GM18907 (cell line): ENCODE results near the gene MTHFD1L.

Source experiments
- ATAC-seq: cut with Tn5 transposase; IDR thresholded peaks from one replicate; pipeline ENCODE4 v1.9.1; 2021; ENCODE audit warnings: mild to moderate bottlenecking, moderate library complexity; ENCODE audit not compliant: unreplicated experiment

Gene MTHFD1L

GRCh38 chr6:150981669-150982068 lies 116.2 kb downstream of the MTHFD1L start:
- no peak for ATAC-seq

- peak; percentile 83 for ATAC-seq
Measured at GRCh38 chr6:150987371-150987828, 121.9 kb downstream of the MTHFD1L start.

- ATAC-seq = no peak
Measured at GRCh38 chr6:150987855-150988464, 122.5 kb downstream of the MTHFD1L start.

- ATAC-seq = no peak
Measured at GRCh38 chr6:150991487-150991886, 126.0 kb downstream of the MTHFD1L start.

- ATAC-seq = no peak
Measured at GRCh38 chr6:150992262-150992661, 126.8 kb downstream of the MTHFD1L start.

- no peak for ATAC-seq
Measured at GRCh38 chr6:150992703-150993102, 127.2 kb downstream of the MTHFD1L start.

- ATAC-seq = no peak
Measured at GRCh38 chr6:150993253-150993652, 127.8 kb downstream of the MTHFD1L start.

GRCh38 chr6:150994026-150994425 lies 128.5 kb downstream of the MTHFD1L start:
- no peak for ATAC-seq

- ATAC-seq = no peak
Measured at GRCh38 chr6:150996968-150997367, 131.5 kb downstream of the MTHFD1L start.

GRCh38 chr6:150999107-150999506 lies 133.6 kb downstream of the MTHFD1L start:
- ATAC-seq = no peak

GRCh38 chr6:150999576-150999975 lies 134.1 kb downstream of the MTHFD1L start:
- no peak for ATAC-seq

- peak; percentile 78 for ATAC-seq
Measured at GRCh38 chr6:151001387-151002056, 136.0 kb downstream of the MTHFD1L start.

- no peak for ATAC-seq
Measured at GRCh38 chr6:151002057-151002450, 136.6 kb downstream of the MTHFD1L start.

GRCh38 chr6:151002491-151002935 lies 137.0 kb downstream of the MTHFD1L start:
- ATAC-seq = no peak

GRCh38 chr6:151004383-151005024 lies 139.0 kb downstream of the MTHFD1L start:
- ATAC-seq = no peak

GRCh38 chr6:151005164-151005563 lies 139.7 kb downstream of the MTHFD1L start:
- no peak for ATAC-seq

- no peak for ATAC-seq
Measured at GRCh38 chr6:151005896-151006632, 140.6 kb downstream of the MTHFD1L start.

GRCh38 chr6:151007076-151007475 lies 141.6 kb downstream of the MTHFD1L start:
- ATAC-seq = no peak

- no peak for ATAC-seq
Measured at GRCh38 chr6:151007922-151008321, 142.4 kb downstream of the MTHFD1L start.

- no peak for ATAC-seq
Measured at GRCh38 chr6:151008425-151008824, 142.9 kb downstream of the MTHFD1L start.

- ATAC-seq = no peak
Measured at GRCh38 chr6:151009576-151009975, 144.1 kb downstream of the MTHFD1L start.
